B cell (primary cell): ENCODE data around the gene COX17. TPM values are rescaled to one million over a fixed set of nuclear protein-coding genes. Genes with fewer than 3 reads are reported as not detected.

Experiments
- ATAC-seq: fragments of 200-7000 bp; cut with Tn5 transposase; one replicate; pipeline ENCODE4 v1.10.0; 2021; ENCODE audit warnings: low read depth, mild to moderate bottlenecking, moderate number of reproducible peaks, moderate library complexity
- CTCF ChIA-PET: fragments of 350-600 bp; sonication (Branson Sonifier 250); formaldehyde crosslinking; loops from one replicate; lab custom pipeline; 2021; ENCODE audit warnings: antibody characterized with exemption, inconsistent platforms; lab: Charles Lee
- POLR2A ChIA-PET: fragments of 350-600 bp; sonication (Branson Sonifier 250); formaldehyde crosslinking; loops from one replicate; lab custom pipeline; 2021; ENCODE audit warnings: antibody characterized with exemption; lab: Charles Lee
- DNase-seq: peaks from one replicate; pipeline ENCODE4 v3.0.0; 2013
- H2AFZ ChIP-seq: 2 replicates; pipeline ENCODE4 v1.6.1; 2012; ENCODE audit warnings: mild to moderate bottlenecking, low read depth, low read length; ENCODE audit not compliant: insufficient read depth, poor library complexity, severe bottlenecking
- H3K27ac ChIP-seq, 2 donors: 1 replicate in 1 of 2; 2 replicates in 1 of 2; pipeline ENCODE4 v1.5.1; 2012 to 2013; ENCODE audit warnings: low read length in 2 of 2, mild to moderate bottlenecking in 2 of 2, moderate library complexity in 1 of 2
- H3K27me3 ChIP-seq, 4 experiments: fragments of 200-600 bp in 1 of 4; sonication (generic) in 1 of 4; replicated peaks in 1 of 4; 1 replicate in 2 of 4; 2 replicates in 2 of 4; pipeline versions ENCODE4 v1.6.1 to v1.7.0; 2013 to 2016; ENCODE audit warnings: low read length in 3 of 4, mild to moderate bottlenecking in 2 of 4, mixed read lengths in 1 of 4, moderate library complexity in 1 of 4; ENCODE audit not compliant: insufficient read depth in 4 of 4, control insufficient read depth in 3 of 4; ENCODE audit errors: control extremely low read depth in 1 of 4
- H3K36me3 ChIP-seq, 2 experiments: replicated peaks in 1 of 2; 1 replicate in 1 of 2; 2 replicates in 1 of 2; pipeline versions ENCODE4 v1.6.1 to v1.7.1; 2013; ENCODE audit warnings: low read length in 1 of 2; ENCODE audit not compliant: insufficient read depth in 2 of 2, control insufficient read depth in 1 of 2; ENCODE audit errors: control extremely low read depth in 1 of 2, extremely low read depth in 1 of 2
- H3K4me1 ChIP-seq, 2 donors: fragments of 200-600 bp in 1 of 2; sonication (generic) in 1 of 2; 1 replicate in 1 of 2; 2 replicates in 1 of 2; pipeline versions ENCODE4 v1.5.1 to v1.6.1; 2013 to 2017; ENCODE audit warnings: low read length in 2 of 2; ENCODE audit not compliant: control insufficient read depth in 2 of 2, insufficient read depth in 2 of 2
- H3K4me2 ChIP-seq: replicated peaks from 2 replicates; pipeline ENCODE3; 2012; ENCODE audit warnings: mild to moderate bottlenecking, low read depth, low read length; ENCODE audit not compliant: poor library complexity, severe bottlenecking
- H3K4me3 ChIP-seq, 5 experiments: fragments of 200-600 bp in 1 of 5; sonication (generic) in 1 of 5; 1 replicate in 3 of 5; 2 replicates in 2 of 5; pipeline versions ENCODE4 v1.5.1 to v1.7.0; 2011 to 2016; ENCODE audit warnings: low read length in 4 of 5, mild to moderate bottlenecking in 4 of 5, low read depth in 2 of 5, control low read depth in 1 of 5, moderate library complexity in 1 of 5; ENCODE audit not compliant: insufficient read depth in 1 of 5; ENCODE audit errors: control extremely low read depth in 1 of 5, extremely low read depth in 1 of 5
- H3K79me2 ChIP-seq: fragments of 200-600 bp; sonication (generic); one replicate; pipeline ENCODE4 v1.6.0; 2016; ENCODE audit warnings: low read length; ENCODE audit not compliant: control insufficient read depth, insufficient read depth
- H3K9ac ChIP-seq: fragments of 200-600 bp; sonication (generic); 2 replicates; pipeline ENCODE4 v1.6.1; 2017; ENCODE audit warnings: mild to moderate bottlenecking, low read length, moderate library complexity
- H3K9me3 ChIP-seq, 3 donors: one replicate each; pipeline versions ENCODE4 v1.6.1 to v1.7.1; 2013; ENCODE audit warnings: low read length in 2 of 3; ENCODE audit not compliant: control insufficient read depth in 2 of 3, insufficient read depth in 1 of 3; ENCODE audit errors: control extremely low read depth in 1 of 3
- H4K20me1 ChIP-seq: 2 replicates; pipeline ENCODE4 v1.6.0; 2012; ENCODE audit warnings: mild to moderate bottlenecking, low read length; ENCODE audit not compliant: insufficient read depth, control insufficient read depth, poor library complexity, severe bottlenecking
- H3K27ac Mint-ChIP-seq: one replicate; pipeline ENCODE4 v1.8.0; 2021; ENCODE audit warnings: mixed read lengths
- H3K27me3 Mint-ChIP-seq: one replicate; pipeline ENCODE4 v1.8.0; 2021; ENCODE audit warnings: mixed read lengths
- H3K4me1 Mint-ChIP-seq: one replicate; pipeline ENCODE4 v1.8.0; 2021; ENCODE audit warnings: mixed read lengths
- H3K4me3 Mint-ChIP-seq: one replicate; pipeline ENCODE4 v1.8.0; 2021; ENCODE audit warnings: mixed read lengths
- H3K9me3 Mint-ChIP-seq: one replicate; pipeline ENCODE4 v1.8.0; 2022; ENCODE audit warnings: mixed read lengths; ENCODE audit not compliant: insufficient read depth
- EZH2 ChIP-seq: IDR thresholded peaks from 2 replicates; pipeline ENCODE4 v1.6.1; 2012; ENCODE audit warnings: borderline replicate concordance, low read depth, mild to moderate bottlenecking, moderate library complexity, low read length; ENCODE audit not compliant: insufficient read depth, poor library complexity, severe bottlenecking
- WGBS: methylation state at CpG from one replicate; pipeline ENCODE4 v1.1.5; 2013; ENCODE audit warnings: missing lambda C conversion rate; ENCODE audit not compliant: insufficient coverage; 5-methylcytosine and 5-hydroxymethylcytosine counted together
- intact Hi-C: fragments of 100-400 bp; cut with micrococcal nuclease; formaldehyde crosslinking; loops from one replicate; pipeline ENCODE4 v1.10.0; 2022
- polyA plus RNA-seq: library from polyadenylated mRNA; depleted of rRNA; stranded (reverse); fragments of >200 nt; gene quantifications from 2 replicates; pipeline ENCODE4 v1.2.3, GENCODE V29; 2012
- total RNA-seq, 2 donors: library from RNA; stranded (reverse); fragments of 120-200 nt in 1 of 2; gene quantifications; 1 replicate in 1 of 2; 2 replicates in 1 of 2; pipeline versions ENCODE4 v1.2.3 to v1.2.4, GENCODE V29; 2013 to 2022
- TF ChIP-seq, protein P1 (sequence below): fragments of 200-600 bp; IDR thresholded peaks from one replicate; pipeline ENCODE4 v1.8.0; 2022; ENCODE audit warnings: antibody characterized with exemption, mild to moderate bottlenecking

COX17 gene
- total and polyA plus RNA-seq, 2 donors (not counting 1 experiment from before 2014, with no cell fraction given), result 20.0 to 47.8 TPM

GRCh38 chr3:119662604-119663373 is 14.4 kb downstream of the COX17 start:
- intact Hi-C loops, result no loop called here
- H3K9me3 Mint-ChIP-seq, result no peaks in the 10 kb centered on the region
- H3K27ac Mint-ChIP-seq, result peak overlapping the region; percentile 42
- H3K79me2 ChIP-seq, result no peaks in the 10 kb centered on the region
- no CpG with 5 or more reads among the region's 1 CpG for WGBS
- H3K27me3 ChIP-seq, result no peaks in the 10 kb centered on the region
- no peak overlapping the region for H2AFZ ChIP-seq
- H3K4me2 ChIP-seq, result no peak overlapping the region
- ChIA-PET POLR2A (no interaction called here), CTCF (interaction anchor here (0.7 to 1.2 kb wide), 4 partner anchors 10 to 103 kb away, joined by 3 to 4 read pairs (median 4); partner anchors contain the start of gene CD80)
- ATAC-seq (no peak), DNase-seq (peak; percentile 13)
- H3K4me1 ChIP-seq, result peaks cover 9 to 15% of the 10 kb centered on the region in 2 donors
- peaks cover 48% of the 10 kb centered on the region for H3K4me1 Mint-ChIP-seq
- no peaks in the 10 kb centered on the region for H3K9me3 ChIP-seq
- no peak overlapping the region for H3K4me3 ChIP-seq
- no peak overlapping the region for H3K27ac ChIP-seq
- no peaks in the 10 kb centered on the region for H3K36me3 ChIP-seq
- H3K9ac ChIP-seq, result no peak overlapping the region
- H3K27me3 Mint-ChIP-seq, result no peaks in the 10 kb centered on the region
- no peak overlapping the region for H3K4me3 Mint-ChIP-seq
- TF ChIP-seq, protein P1, sequence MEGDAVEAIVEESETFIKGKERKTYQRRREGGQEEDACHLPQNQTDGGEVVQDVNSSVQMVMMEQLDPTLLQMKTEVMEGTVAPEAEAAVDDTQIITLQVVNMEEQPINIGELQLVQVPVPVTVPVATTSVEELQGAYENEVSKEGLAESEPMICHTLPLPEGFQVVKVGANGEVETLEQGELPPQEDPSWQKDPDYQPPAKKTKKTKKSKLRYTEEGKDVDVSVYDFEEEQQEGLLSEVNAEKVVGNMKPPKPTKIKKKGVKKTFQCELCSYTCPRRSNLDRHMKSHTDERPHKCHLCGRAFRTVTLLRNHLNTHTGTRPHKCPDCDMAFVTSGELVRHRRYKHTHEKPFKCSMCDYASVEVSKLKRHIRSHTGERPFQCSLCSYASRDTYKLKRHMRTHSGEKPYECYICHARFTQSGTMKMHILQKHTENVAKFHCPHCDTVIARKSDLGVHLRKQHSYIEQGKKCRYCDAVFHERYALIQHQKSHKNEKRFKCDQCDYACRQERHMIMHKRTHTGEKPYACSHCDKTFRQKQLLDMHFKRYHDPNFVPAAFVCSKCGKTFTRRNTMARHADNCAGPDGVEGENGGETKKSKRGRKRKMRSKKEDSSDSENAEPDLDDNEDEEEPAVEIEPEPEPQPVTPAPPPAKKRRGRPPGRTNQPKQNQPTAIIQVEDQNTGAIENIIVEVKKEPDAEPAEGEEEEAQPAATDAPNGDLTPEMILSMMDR, result no peak
- TF ChIP-seq EZH2, result no peak
- no peaks in the 10 kb centered on the region for H4K20me1 ChIP-seq
